HG02870 (cell line): ENCODE measurements around the gene BMPR2.
"Not testable (repeated sequence)": the region's sequence is repeated elsewhere in the genome, so short reads cannot be mapped to it uniquely, and the experiment has no call there.

Source experiments
- ATAC-seq: cut with Tn5 transposase; IDR thresholded peaks from one replicate; pipeline ENCODE4 v1.9.1; 2021; ENCODE audit warnings: mild to moderate bottlenecking, moderate library complexity; ENCODE audit not compliant: unreplicated experiment

Gene BMPR2

GRCh38 chr2:202375609-202376408, at the start of gene BMPR2:
Gene BMPR2, plus strand, starts transcription at chr2:202376327. Its CDS starts 1,148 bp downstream, at chr2:202377475.
- ATAC-seq = peak; percentile 59

DNA sequence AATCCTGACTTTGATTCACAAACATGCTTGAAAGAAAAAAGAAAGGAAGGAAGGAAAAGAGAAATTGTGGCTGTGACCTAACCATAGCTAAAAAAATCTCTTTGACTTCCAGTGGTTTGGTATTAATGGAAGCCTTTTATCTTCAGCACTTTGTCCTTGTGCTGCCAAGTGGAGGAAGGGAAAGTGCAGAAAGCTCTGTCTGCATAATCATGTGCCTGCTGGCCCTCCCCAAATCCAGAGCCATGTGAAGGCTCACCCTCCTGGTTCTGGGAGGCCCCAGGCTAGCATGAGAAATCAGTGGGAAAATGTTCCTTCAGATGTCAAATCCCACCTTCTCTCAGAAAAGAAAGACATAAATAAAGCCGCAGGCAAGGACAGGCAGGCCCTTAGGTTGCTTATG, 48.3 kb upstream of the BMPR2 start:
- ATAC-seq = no peak

DNA sequence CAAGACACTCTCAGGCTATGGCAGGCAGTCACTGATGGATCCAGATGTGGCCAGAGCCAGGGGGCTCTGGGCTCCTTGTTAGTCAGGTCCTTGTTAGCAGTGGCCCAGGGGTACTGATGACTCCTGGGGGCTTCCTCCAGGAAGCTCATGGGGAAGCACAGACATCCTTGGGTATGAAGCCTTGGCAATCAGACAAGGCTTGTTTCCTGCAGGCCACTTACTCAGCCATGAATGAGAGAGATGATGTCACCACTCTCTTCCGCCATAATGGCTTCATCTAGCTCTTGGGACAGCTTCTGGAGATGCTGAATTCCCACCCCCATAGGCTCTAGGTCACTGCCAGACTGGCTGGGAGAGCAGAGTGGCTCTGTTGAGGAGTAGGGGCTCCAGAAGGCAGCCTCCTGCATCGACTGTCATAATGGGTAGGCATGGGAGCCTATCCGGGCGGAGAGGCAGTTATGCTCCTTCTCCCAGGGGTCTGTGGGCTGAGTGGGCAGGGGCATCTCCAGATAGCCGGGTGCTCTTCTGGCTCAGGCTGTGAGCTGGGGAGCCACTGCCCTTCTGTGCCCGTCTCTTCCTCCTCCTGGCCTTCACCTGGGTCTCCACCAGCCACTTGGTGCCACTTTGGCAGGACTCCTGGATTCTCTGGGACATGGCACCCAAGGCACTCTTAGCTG, 40.2 kb upstream of the BMPR2 start:
- ATAC-seq = no peak

DNA sequence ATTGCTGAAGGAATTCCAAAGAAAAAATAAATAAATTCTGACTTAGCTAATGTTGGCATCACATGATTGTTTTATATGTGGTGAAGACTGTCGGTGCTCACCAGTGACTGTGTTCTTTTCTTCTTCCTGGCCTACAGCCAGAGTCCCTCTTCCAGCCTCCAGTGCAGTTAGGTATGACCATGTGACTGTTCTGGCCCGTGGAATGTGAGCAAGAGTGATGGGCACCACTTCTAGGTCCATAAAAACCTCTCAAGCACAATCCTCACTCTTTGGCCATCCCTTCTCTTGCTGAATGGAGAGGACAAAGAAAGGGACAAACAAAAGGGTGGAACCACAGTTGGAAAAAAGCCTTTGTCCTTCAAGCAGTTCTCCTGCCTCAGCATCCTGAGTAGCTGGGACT, 39.0 kb upstream of the BMPR2 start:
- no peak for ATAC-seq

- ATAC-seq = no peak
These were observed 38.3 kb upstream of the BMPR2 start for GRCh38 chr2:202337706-202338346.

DNA sequence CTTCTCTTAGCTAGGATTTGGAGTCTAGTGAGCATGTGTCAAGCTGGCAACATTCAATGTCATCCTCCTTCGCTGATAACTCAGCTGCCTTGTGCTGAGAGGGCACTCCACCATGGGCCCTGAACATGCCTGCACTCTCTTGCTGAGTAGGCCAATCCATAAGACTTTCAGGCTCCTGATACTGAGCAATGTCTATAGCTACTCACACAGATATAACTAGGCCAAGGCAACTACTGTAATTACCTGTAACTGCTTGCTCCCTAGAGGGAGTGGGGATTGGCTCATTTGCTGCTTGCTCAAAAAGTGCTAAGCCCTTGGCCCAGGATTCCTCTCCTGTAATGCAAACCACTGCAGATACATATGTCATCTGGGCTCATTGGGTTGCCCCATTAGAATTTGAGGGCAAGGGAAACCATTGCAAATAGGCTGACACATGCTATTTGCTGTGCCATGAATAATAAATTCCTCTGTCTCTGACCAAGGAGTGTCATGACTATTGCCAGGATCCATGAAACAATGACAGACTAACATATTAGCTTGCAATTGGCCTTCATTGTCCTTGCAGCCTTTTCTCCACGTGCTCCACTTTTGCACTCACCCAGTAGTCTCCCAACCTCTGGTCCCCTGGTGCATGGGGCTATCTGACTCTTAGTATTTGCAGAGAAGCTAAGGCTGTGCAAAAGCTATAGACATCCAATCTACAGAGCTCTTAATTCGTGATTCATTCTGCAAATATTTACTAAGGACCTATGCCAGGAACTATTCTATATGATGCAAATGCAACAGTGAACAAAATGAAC, 36.9 kb upstream of the BMPR2 start:
- ATAC-seq = no peak

GRCh38 chr2:202344178-202344577, 31.9 kb upstream of the BMPR2 start:
- no peak for ATAC-seq

DNA sequence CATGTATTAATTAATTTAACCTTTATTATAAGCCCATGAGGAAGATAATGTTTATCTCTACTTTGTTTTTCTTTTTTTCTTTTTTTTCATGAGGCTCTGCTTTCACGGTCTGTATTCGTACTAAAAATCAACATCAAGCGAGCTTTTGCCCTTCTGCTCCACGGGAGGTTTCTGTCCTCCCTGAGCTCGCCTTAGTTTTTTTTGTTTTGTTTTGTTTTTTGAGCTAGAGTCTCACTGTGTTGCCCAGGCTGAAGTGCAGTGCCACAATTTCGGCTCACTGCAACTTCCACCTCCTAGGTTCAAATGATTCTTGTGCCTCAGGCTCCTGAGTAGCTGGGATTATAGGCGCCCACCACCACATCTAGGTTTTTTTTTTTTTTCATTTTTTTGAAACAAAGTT, 29.9 kb upstream of the BMPR2 start:
- no peak for ATAC-seq

GRCh38 chr2:202353430-202353829, 22.7 kb upstream of the BMPR2 start:
- ATAC-seq = no peak

DNA sequence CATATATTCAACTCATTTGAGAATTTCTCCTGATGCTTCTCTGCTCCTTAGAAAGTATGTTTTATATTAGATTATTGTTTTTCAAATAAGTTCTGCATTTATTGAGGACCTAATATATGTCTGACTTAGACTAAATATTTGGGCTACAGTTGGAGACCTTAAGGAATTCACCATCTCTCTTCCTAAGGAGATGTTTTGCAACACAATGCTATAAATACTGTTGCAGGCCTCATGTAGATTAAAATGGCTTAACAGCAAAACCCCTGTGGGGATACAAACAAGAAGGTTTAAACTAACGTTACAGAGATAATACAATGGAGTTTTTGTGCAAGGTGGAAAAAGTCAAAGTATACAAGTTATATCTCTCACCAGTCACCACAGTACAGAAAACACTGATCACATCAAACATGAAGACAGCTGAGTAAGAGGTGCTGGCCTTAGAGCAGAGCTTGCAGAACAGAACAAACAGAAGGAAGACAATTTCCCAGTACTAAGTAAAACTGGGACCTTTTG, 20.1 kb upstream of the BMPR2 start:
- no peak for ATAC-seq

- ATAC-seq = not testable (repeated sequence)
These were observed 17.2 kb upstream of the BMPR2 start for GRCh38 chr2:202358924-202359323.

DNA sequence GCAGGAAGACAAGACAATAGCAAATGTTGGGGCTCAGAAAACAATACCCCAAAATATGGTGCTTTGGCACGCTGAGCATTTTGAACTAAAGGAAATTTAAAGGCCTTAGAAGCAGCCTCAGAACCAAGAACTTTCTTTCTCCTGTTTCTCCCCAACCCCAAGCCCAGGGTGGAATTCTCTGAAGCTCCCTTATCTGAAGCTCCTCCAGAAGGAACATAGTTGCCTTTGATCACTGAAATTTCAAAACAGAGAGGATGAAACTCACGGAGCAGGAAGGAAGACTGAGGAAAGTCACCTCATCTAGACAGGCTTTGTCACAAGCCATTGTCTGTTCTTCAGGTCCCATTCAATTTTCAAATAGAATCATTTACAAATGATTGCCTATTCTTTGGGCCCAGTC, 15.5 kb upstream of the BMPR2 start:
- no peak for ATAC-seq

DNA sequence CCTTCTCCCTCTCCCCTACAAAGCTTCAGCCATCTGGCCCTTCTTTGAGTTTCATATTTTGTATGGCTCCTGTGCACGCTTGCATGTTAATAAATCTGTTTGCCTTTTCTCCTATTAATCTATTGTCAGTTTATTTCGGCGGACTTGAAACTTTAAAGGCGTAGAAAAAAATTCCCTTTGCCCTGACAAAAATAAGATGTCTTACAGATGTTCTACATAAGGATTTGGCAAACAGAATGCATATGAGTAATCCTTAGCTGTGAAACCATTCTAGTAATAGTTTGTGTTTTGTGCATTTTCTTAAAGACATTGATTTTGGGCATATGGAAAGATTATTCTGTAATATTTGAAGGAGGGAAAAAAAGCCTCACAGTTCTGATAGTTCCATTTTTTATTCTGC, 15.0 kb upstream of the BMPR2 start:
- ATAC-seq = no peak

DNA sequence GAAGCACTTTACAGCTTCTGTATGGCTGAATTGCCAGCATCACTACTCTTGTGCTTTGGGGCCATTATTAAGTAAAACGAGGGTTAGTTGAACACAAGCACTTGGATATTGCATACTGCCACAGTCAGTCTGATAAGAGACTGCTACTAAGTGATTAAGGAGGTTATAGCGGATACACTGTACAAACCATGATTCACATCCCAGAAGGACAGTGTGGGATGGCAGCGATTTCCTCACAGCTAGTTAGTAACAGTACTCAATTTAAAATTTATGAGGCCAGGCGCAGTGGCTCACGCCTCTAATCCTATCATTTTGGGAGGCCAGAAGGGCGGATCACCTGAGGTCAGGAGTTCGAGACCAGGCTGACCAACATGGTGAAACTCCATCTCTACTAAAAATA, 2.6 kb upstream of the BMPR2 start:
- ATAC-seq = no peak

DNA sequence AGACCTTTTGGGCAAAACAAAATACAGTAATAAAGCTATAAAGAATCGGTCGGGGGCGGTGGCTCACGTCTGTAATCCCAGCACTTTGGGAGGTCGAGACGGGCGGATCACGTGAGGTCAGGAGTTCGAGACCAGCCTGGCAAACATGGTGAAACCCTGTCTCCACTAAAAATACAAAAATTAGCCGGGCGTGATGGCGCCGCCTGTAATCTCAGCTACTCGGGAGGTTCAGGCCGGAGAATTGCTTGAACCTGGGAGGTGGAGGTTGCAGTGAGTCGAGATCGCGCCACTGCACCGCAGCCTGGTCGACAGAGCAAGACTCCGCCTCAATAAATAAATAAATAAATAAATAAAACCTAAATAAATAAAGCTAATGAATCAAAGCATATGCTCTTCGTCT, 1.7 kb upstream of the BMPR2 start:
- not testable (repeated sequence) for ATAC-seq

GRCh38 chr2:202375033-202375608, 1.0 kb upstream of the BMPR2 start:
- no peak for ATAC-seq

- peak; percentile 9 for ATAC-seq
These were observed 506 bp downstream of the BMPR2 start for GRCh38 chr2:202376460-202377206.

DNA sequence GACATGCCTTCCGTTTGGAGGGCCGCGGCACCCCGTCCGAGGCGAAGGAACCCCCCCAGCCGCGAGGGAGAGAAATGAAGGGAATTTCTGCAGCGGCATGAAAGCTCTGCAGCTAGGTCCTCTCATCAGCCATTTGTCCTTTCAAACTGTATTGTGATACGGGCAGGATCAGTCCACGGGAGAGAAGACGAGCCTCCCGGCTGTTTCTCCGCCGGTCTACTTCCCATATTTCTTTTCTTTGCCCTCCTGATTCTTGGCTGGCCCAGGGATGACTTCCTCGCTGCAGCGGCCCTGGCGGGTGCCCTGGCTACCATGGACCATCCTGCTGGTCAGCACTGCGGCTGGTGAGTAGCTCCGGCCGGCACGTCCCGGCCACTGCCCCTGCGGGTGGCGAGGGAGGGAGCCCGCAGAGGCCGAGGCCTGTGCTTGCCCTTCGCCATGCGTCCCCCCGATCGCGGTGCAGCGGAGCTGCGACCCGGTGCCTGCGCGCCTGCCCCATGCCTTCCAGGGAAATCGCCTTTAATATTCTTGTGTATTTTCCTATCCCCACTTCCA, 1.2 kb downstream of the BMPR2 start:
- ATAC-seq = no peak

DNA sequence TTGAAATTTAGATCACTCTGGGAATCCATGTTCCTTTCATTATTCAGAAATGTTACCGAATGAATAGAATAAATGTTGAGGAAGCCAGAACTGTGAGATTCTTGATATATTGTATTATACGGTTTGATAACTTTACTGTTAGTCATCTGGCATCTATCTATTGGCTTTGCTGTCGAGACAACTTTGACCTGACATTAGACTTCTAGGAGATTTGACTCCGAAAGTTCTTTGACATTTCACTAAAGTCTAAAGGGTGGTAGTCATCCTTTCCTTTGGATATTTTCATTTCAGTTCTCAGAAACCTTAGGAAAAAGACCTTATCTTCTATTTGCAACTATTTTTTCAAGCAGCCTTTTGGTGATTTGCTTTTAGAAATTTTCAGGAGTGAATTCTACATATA, 1.9 kb downstream of the BMPR2 start:
- no peak for ATAC-seq
